ENCODE measurements around the gene CCNI.
A peak's percentile ranks its signal among the peaks of the same experiment; 100 is the strongest.
"Not testable (repeated sequence)": the region's sequence is repeated elsewhere in the genome, so short reads cannot be mapped to it uniquely, and the experiment has no call there.

The CCNI gene

DNA sequence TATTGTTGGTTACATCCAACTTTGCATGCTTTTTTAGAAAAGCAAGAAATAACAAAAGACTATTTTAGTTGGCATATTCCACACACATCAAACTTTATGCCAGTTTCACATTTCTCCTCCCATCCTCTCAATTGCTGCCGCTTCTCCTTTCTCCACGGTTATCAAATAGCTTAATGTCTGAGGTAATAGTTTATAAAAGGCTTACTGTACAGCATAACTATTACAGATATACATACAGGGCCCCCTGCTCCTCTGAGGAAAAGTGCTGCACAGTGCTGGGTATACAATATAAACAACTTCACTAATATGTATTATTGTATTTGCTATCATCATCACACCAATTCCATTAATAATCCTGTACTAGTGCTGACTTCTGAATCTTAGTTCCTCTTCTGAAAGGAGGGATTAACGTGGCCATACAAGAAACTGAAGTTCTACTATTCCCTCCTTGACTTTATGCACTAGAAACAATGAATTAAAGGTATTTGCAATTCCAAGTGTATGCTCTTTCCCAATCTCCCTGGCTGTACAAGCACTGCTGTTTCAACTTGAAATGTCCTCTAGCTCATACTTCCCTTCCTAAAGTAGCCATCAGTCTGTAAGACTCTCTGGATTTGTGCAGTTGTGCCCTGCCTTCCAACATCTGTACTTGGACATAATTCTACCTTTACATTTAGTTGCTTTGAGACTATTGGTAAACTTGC, 2.5 kb downstream of the CCNI start:
- Histone ChIP-seq H3K9ac (ENCODE audit: low read depth in 1 of 2, low read length in 2 of 2) (peak overlapping the region; percentile 4 to 61), H3K4me1 (ENCODE audit: control insufficient read depth in 2 of 2, insufficient read depth in 2 of 2, low read length in 2 of 2) (peaks cover 13 to 23% of the 10 kb centered on the region in 2 donors), H3K27ac (ENCODE audit: low read depth in 2 of 2, low read length in 2 of 2) (peak overlapping the region in 1 of 2 donors; percentile 5)

GRCh38 chr4:77072195-77072753, 3.5 kb downstream of the CCNI start:
- no peaks in the 10 kb centered on the region for H3K9me3 ChIP-seq (ENCODE audit: control insufficient read depth in 2 of 2, low read length in 2 of 2)
- H3K27me3 ChIP-seq (ENCODE audit: control insufficient read depth in 2 of 2, insufficient read depth in 2 of 2, low read length in 2 of 2), result no peaks in the 10 kb centered on the region
- no peak overlapping the region for H3K27ac ChIP-seq (ENCODE audit: low read depth in 2 of 2, low read length in 2 of 2)
- peaks cover 0 to 2% of the 10 kb centered on the region in 2 donors for H3K36me3 ChIP-seq (ENCODE audit: control insufficient read depth in 2 of 2, insufficient read depth in 2 of 2, low read length in 2 of 2)
- H3K4me1 ChIP-seq (ENCODE audit: control insufficient read depth in 2 of 2, insufficient read depth in 2 of 2, low read length in 2 of 2), result peaks cover 10 to 23% of the 10 kb centered on the region in 2 donors
- no peak overlapping the region for H3K9ac ChIP-seq (ENCODE audit: low read depth in 1 of 2, low read length in 2 of 2)
- H3K4me3 ChIP-seq (ENCODE audit: low read length in 2 of 2), result peak overlapping the region in 1 of 2 donors; percentile 90

More for the DNA sequence above, 2.5 kb downstream of the CCNI start:
- no peaks in the 10 kb centered on the region for H3K27me3 ChIP-seq (ENCODE audit: control insufficient read depth in 2 of 2, insufficient read depth in 2 of 2, low read length in 2 of 2)
- no peaks in the 10 kb centered on the region for H3K9me3 ChIP-seq (ENCODE audit: control insufficient read depth in 2 of 2, low read length in 2 of 2)
- H3K4me3 ChIP-seq (ENCODE audit: low read length in 2 of 2), result peak overlapping the region; percentile 37 to 90
- no peaks in the 10 kb centered on the region for H3K36me3 ChIP-seq (ENCODE audit: control insufficient read depth in 2 of 2, insufficient read depth in 2 of 2, low read length in 2 of 2)

- H3K9me3 ChIP-seq (ENCODE audit: control insufficient read depth in 2 of 2, low read length in 2 of 2); H3K27ac ChIP-seq (ENCODE audit: low read depth in 2 of 2, low read length in 2 of 2); H3K9ac ChIP-seq (ENCODE audit: low read depth in 1 of 2, low read length in 2 of 2); H3K27me3 ChIP-seq (ENCODE audit: control insufficient read depth in 2 of 2, insufficient read depth in 2 of 2, low read length in 2 of 2); H3K4me3 ChIP-seq (ENCODE audit: low read length in 2 of 2): not testable (repeated sequence)
- Histone ChIP-seq H3K36me3 (ENCODE audit: control insufficient read depth in 2 of 2, insufficient read depth in 2 of 2, low read length in 2 of 2) (peaks cover 8 to 16% of the 10 kb centered on the region in 2 donors), H3K4me1 (ENCODE audit: control insufficient read depth in 2 of 2, insufficient read depth in 2 of 2, low read length in 2 of 2) (peaks cover 10 to 17% of the 10 kb centered on the region in 2 donors)
These were observed 6.3 kb downstream of the CCNI start for GRCh38 chr4:77069514-77069913.

DNA sequence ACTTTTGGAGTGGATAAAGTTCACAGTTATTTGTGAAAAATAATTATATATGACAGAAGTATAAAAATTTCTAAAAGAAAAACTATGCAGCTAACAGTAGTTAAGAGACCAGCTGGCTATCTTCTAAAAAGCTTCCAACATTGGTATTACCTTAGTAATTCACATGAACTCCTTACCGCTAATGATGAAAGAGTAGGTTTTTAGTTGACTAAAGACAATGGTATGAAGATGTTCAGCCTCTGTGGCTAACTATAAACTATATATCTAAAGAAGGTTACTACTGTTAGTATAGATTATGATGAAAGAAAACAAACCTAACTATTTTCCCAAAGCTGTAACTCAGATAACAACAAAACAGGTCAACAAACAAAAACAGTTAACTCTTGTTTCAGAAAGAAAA, 10.4 kb downstream of the CCNI start:
- Histone ChIP-seq H3K36me3 (ENCODE audit: control insufficient read depth in 2 of 2, insufficient read depth in 2 of 2, low read length in 2 of 2) (peaks cover 22 to 34% of the 10 kb centered on the region in 2 donors), H3K27me3 (ENCODE audit: control insufficient read depth in 2 of 2, insufficient read depth in 2 of 2, low read length in 2 of 2) (no peaks in the 10 kb centered on the region), H3K4me3 (ENCODE audit: low read length in 2 of 2) (no peak overlapping the region), H3K9ac (ENCODE audit: low read depth in 1 of 2, low read length in 2 of 2) (no peak overlapping the region), H3K27ac (ENCODE audit: low read depth in 2 of 2, low read length in 2 of 2) (no peak overlapping the region), H3K4me1 (ENCODE audit: control insufficient read depth in 2 of 2, insufficient read depth in 2 of 2, low read length in 2 of 2) (no peaks in the 10 kb centered on the region), H3K9me3 (ENCODE audit: control insufficient read depth in 2 of 2, low read length in 2 of 2) (no peaks in the 10 kb centered on the region)

- Histone ChIP-seq H3K4me3 (ENCODE audit: low read length in 2 of 2) (no peak overlapping the region), H3K27ac (ENCODE audit: low read depth in 2 of 2, low read length in 2 of 2) (no peak overlapping the region), H3K9ac (ENCODE audit: low read depth in 1 of 2, low read length in 2 of 2) (no peak overlapping the region), H3K36me3 (ENCODE audit: control insufficient read depth in 2 of 2, insufficient read depth in 2 of 2, low read length in 2 of 2) (peaks cover 28 to 41% of the 10 kb centered on the region in 2 donors), H3K4me1 (ENCODE audit: control insufficient read depth in 2 of 2, insufficient read depth in 2 of 2, low read length in 2 of 2) (no peaks in the 10 kb centered on the region), H3K9me3 (ENCODE audit: control insufficient read depth in 2 of 2, low read length in 2 of 2) (no peaks in the 10 kb centered on the region), H3K27me3 (ENCODE audit: control insufficient read depth in 2 of 2, insufficient read depth in 2 of 2, low read length in 2 of 2) (no peaks in the 10 kb centered on the region)
These were observed 12.9 kb downstream of the CCNI start for GRCh38 chr4:77062856-77063255.

DNA sequence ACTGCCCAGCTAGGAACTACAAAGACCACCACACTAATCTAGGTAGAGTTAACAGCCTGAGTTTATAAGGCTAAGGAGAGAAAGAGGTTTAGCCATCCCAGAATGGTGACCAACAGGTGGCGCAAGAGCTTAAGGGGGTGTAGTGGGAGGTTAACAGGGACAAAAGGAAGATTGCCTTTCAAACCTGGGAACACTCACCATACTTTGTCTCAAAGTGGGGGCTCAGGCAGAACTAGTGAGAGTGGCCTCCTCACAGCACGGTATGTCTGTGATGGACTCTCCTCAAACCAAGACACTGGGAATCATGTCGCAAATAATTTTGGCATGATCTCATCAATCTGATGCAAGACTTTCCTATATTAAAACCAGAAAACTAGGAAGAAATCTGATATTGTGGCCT, 23.4 kb downstream of the CCNI start:
- no peak overlapping the region for H3K27ac ChIP-seq (ENCODE audit: low read depth in 2 of 2, low read length in 2 of 2)
- H3K9me3 ChIP-seq (ENCODE audit: control insufficient read depth in 2 of 2, low read length in 2 of 2), result no peaks in the 10 kb centered on the region
- H3K27me3 ChIP-seq (ENCODE audit: control insufficient read depth in 2 of 2, insufficient read depth in 2 of 2, low read length in 2 of 2), result no peaks in the 10 kb centered on the region
- peaks cover 50 to 59% of the 10 kb centered on the region in 2 donors for H3K36me3 ChIP-seq (ENCODE audit: control insufficient read depth in 2 of 2, insufficient read depth in 2 of 2, low read length in 2 of 2)
- H3K9ac ChIP-seq (ENCODE audit: low read depth in 1 of 2, low read length in 2 of 2), result no peak overlapping the region
- H3K4me1 ChIP-seq (ENCODE audit: control insufficient read depth in 2 of 2, insufficient read depth in 2 of 2, low read length in 2 of 2), result no peaks in the 10 kb centered on the region
- no peak overlapping the region for H3K4me3 ChIP-seq (ENCODE audit: low read length in 2 of 2)

GRCh38 chr4:77050962-77051361, 24.8 kb downstream of the CCNI start:
- H3K4me3 ChIP-seq (ENCODE audit: low read length in 2 of 2), result no peak overlapping the region
- H3K9me3 ChIP-seq (ENCODE audit: control insufficient read depth in 2 of 2, low read length in 2 of 2), result no peaks in the 10 kb centered on the region
- H3K27ac ChIP-seq (ENCODE audit: low read depth in 2 of 2, low read length in 2 of 2), result no peak overlapping the region
- H3K36me3 ChIP-seq (ENCODE audit: control insufficient read depth in 2 of 2, insufficient read depth in 2 of 2, low read length in 2 of 2), result peaks cover 54 to 55% of the 10 kb centered on the region in 2 donors
- no peak overlapping the region for H3K9ac ChIP-seq (ENCODE audit: low read depth in 1 of 2, low read length in 2 of 2)
- no peaks in the 10 kb centered on the region for H3K27me3 ChIP-seq (ENCODE audit: control insufficient read depth in 2 of 2, insufficient read depth in 2 of 2, low read length in 2 of 2)
- H3K4me1 ChIP-seq (ENCODE audit: control insufficient read depth in 2 of 2, insufficient read depth in 2 of 2, low read length in 2 of 2), result no peaks in the 10 kb centered on the region

DNA sequence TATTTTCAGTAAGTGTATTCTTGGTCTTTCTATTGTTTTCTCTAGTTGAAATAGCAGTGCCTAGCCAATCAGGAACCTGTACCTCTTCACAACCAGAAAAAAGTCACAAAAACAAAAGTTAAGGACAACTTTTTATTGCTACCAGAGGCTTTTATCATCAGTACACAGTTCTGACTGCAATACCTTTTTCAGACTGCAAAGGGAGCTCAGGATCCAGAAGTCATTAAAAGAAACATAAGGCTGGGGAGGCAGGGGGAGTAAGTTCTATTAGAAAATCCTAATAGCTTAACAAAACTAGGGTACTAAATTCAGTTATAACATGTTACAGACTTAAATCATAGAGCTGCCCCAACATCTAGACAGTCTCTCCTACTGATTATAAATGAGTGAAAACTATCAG, 28.8 kb downstream of the CCNI start:
- peaks cover 23 to 36% of the 10 kb centered on the region in 2 donors for H3K36me3 ChIP-seq (ENCODE audit: control insufficient read depth in 2 of 2, insufficient read depth in 2 of 2, low read length in 2 of 2)
- no peaks in the 10 kb centered on the region for H3K9me3 ChIP-seq (ENCODE audit: control insufficient read depth in 2 of 2, low read length in 2 of 2)
- H3K4me1 ChIP-seq (ENCODE audit: control insufficient read depth in 2 of 2, insufficient read depth in 2 of 2, low read length in 2 of 2), result no peaks in the 10 kb centered on the region
- H3K4me3 ChIP-seq (ENCODE audit: low read length in 2 of 2), result no peak overlapping the region
- no peak overlapping the region for H3K27ac ChIP-seq (ENCODE audit: low read depth in 2 of 2, low read length in 2 of 2)
- no peak overlapping the region for H3K9ac ChIP-seq (ENCODE audit: low read depth in 1 of 2, low read length in 2 of 2)
- H3K27me3 ChIP-seq (ENCODE audit: control insufficient read depth in 2 of 2, insufficient read depth in 2 of 2, low read length in 2 of 2), result no peaks in the 10 kb centered on the region

DNA sequence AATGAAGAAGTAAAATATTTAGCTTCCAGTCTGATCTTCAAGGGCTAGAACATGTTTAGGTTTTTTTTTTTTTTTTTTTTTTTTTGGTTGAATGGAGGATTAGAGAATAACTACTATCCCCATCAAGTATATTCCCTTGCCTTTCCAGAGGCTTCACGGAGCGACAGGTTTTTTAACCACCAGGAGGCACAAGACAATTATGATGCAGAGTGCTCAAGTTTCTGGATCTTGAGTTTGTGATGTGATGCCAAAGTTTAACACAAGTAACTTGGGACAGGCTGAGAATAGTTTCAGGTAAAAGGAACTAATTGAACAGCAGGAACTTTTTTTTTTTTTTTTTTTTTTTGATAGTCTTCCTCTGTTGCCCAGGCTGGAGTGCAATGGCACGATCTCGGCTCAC, 30.3 kb downstream of the CCNI start:
- no peaks in the 10 kb centered on the region for H3K9me3 ChIP-seq (ENCODE audit: control insufficient read depth in 2 of 2, low read length in 2 of 2)
- H3K4me3 ChIP-seq (ENCODE audit: low read length in 2 of 2), result no peak overlapping the region
- no peaks in the 10 kb centered on the region for H3K27me3 ChIP-seq (ENCODE audit: control insufficient read depth in 2 of 2, insufficient read depth in 2 of 2, low read length in 2 of 2)
- no peak overlapping the region for H3K9ac ChIP-seq (ENCODE audit: low read depth in 1 of 2, low read length in 2 of 2)
- H3K27ac ChIP-seq (ENCODE audit: low read depth in 2 of 2, low read length in 2 of 2), result no peak overlapping the region
- H3K36me3 ChIP-seq (ENCODE audit: control insufficient read depth in 2 of 2, insufficient read depth in 2 of 2, low read length in 2 of 2), result peaks cover 16 to 28% of the 10 kb centered on the region in 2 donors
- no peaks in the 10 kb centered on the region for H3K4me1 ChIP-seq (ENCODE audit: control insufficient read depth in 2 of 2, insufficient read depth in 2 of 2, low read length in 2 of 2)

DNA sequence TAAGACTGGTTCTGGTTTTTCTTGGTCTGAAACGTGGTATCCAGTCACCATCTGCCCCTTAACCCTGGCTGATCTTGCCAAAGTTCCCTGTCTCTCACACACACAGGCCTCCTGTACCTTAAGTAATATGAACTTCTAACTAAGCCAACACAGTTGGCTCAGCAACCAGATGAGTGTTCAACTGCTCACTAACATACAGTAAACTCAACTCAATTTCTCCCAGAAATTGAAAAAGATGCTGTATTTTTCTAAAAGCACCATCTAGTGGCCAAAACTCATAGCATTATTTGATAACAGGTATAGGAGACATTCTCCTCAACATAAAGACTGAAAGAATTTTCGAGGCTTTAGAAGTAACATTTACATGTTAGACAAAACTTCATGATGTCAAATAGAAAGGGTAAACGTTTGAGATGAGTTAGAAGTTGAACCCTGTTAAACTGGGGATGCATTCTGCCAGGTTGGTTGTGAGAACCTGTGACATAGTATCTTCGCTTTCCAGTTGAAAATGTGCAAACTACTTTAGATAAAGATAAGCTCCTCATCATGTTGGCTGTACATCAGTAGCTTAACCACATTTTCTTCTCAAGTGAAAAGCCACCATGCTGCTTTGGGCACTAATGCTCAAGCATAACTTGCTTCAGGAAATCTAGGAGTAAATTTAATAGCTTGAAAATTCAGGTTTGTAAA, 31.2 kb downstream of the CCNI start:
- Histone ChIP-seq H3K36me3 (ENCODE audit: control insufficient read depth in 2 of 2, insufficient read depth in 2 of 2, low read length in 2 of 2) (peaks cover 11 to 22% of the 10 kb centered on the region in 2 donors), H3K9me3 (ENCODE audit: control insufficient read depth in 2 of 2, low read length in 2 of 2) (no peaks in the 10 kb centered on the region), H3K27ac (ENCODE audit: low read depth in 2 of 2, low read length in 2 of 2) (no peak overlapping the region), H3K9ac (ENCODE audit: low read depth in 1 of 2, low read length in 2 of 2) (no peak overlapping the region), H3K4me1 (ENCODE audit: control insufficient read depth in 2 of 2, insufficient read depth in 2 of 2, low read length in 2 of 2) (no peaks in the 10 kb centered on the region), H3K4me3 (ENCODE audit: low read length in 2 of 2) (no peak overlapping the region), H3K27me3 (ENCODE audit: control insufficient read depth in 2 of 2, insufficient read depth in 2 of 2, low read length in 2 of 2) (no peaks in the 10 kb centered on the region)
